NCI-H774 (cell line): ENCODE measurements around the gene PFKM.

Source experiments
- DNase-seq: peaks from one replicate; lab custom pipeline; 2025; lab: John Stamatoyannopoulos, UW

The PFKM gene

GRCh38 chr12:48157018-48157888 lies 38.1 kb downstream of the PFKM start, which contains the start of gene ASB8:
Gene ASB8 (minus strand): TSS chr12:48157515. CDS start chr12:48153496, 4,019 bp downstream.
- peak; percentile 99 for DNase-seq

DNA sequence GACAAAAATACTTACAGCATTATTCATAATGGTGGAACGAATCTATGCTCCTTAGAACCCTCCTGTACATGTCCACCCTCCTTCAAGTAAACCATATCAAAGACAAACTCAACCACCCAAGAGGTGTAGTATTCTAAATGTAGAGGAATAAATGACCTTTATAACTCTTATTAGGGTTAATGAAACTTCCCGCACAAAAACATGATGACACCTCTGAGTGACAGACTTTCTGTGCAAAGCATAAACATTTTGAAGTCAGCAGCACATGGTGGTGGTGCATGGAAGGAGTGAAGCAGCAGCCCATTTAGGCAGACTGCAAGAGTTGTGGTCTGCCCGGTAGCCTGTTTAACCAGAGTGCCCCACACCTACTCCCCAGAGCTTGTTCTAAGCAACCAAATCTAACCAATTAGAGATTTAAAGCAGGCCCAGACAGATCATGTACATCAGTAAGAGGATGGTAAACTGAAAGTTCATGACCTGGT lies 38.8 kb downstream of the PFKM start:
- DNase-seq, result no peak

GRCh38 chr12:48160046-48160445 lies 40.9 kb downstream of the PFKM start:
- no peak for DNase-seq

DNA sequence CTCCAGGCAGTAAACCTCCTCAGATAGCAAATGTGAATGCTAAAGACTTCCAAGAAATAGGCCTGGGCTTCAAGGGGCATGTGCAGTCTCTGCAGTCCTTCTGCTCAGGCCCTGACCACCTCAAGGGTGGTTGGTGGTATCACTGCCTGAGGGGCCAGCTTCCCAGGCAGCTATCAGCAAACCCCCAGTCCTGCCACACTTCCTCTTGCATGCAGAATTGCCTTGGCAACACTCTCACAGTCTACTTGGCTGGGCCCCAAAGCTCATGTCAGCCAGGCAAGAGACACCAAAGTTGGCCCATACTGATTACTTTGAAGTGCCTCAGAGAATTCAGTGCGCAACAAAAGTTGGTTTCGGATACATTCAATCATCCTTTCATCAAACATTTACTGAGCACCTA lies 41.6 kb downstream of the PFKM start:
- no peak for DNase-seq

GRCh38 chr12:48163150-48163747 lies 44.1 kb downstream of the PFKM start:
- no peak for DNase-seq

DNA sequence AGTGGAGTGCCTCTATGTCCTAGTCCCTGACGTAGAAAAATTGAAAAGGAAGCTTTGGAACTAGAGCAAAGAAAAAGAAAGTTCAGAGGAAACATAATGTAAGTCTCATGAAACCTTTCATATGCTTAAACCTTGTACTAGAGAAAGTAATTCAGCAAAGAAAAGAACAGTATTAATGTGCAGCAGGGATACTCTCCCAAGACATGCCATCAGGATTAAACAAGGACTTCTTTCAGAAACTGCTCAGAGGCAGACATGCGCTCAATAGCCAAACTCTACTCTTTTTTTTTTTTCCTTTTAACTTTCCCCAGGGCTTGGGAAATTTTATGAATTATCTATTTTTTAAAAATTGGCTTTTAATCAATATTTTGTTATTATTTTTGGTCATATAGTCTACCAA lies 45.3 kb downstream of the PFKM start:
- DNase-seq, result no peak

- DNase-seq, result peak; percentile 51
These were observed 46.2 kb downstream of the PFKM start for GRCh38 chr12:48165089-48165981.

- no peak for DNase-seq
These were observed 49.8 kb downstream of the PFKM start for GRCh38 chr12:48169011-48169410.

DNA sequence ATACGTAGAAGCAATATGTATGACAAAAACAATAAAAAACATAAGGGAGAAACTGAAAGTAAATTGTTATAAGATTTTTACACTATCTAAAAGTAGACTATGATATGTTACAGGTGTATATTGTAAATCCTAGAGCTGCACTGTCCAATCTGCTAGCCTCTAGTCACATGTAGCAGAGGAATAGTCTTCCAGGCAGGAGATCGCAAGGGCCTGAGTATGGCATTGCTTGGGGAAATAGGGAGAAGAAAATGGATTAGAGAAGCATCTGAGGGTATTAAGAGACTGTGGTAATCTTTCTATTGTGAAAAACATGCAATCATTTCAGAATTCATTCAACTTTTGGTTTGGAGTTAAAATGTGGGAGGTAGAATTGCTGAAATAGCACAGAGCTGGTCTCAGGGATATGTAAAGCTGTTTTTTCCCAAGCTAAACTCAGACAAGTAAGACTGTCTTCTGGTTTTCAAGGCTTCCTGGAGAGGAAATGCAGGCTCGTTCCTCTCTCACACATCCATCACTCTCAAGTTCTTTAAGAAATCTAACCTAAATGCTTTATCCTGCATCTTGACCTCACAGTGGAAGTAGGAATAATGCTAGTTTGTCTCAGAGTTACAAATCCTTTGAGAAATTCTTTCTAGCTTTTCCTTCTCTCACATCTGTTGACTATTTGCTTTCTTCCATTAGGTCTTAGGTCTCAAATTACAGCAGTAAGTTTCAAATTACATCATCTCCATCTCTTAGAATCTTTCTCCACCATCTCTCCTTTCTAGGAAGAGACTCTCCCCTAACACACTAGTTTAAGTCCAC lies 56.7 kb downstream of the PFKM start:
- no peak for DNase-seq

GRCh38 chr12:48176417-48176751 lies 57.2 kb downstream of the PFKM start:
- DNase-seq, result no peak

DNA sequence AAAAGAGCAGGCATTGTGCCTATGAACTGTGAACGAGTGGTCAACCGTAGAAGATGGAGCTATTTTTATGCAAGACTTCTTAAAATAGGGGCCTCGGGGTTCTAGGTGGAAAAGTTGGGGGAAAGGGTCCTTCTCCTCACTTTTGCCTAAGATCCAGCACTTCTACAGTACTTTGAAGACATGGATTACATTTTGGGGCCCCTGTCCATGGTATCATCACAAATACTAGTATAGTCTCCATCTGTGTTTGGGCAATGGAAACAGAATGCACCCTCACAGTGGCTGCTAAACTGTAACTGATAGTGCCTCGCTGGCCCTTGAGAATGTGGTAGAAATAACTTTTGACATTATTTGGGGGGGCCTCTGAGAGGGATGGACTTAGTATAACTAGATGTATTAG lies 58.8 kb downstream of the PFKM start:
- no peak for DNase-seq

GRCh38 chr12:48179466-48179865 lies 60.3 kb downstream of the PFKM start:
- DNase-seq, result no peak

GRCh38 chr12:48180424-48180823 lies 61.3 kb downstream of the PFKM start:
- no peak for DNase-seq

- DNase-seq, result no peak
These were observed 61.8 kb downstream of the PFKM start for GRCh38 chr12:48180857-48181495.

DNA sequence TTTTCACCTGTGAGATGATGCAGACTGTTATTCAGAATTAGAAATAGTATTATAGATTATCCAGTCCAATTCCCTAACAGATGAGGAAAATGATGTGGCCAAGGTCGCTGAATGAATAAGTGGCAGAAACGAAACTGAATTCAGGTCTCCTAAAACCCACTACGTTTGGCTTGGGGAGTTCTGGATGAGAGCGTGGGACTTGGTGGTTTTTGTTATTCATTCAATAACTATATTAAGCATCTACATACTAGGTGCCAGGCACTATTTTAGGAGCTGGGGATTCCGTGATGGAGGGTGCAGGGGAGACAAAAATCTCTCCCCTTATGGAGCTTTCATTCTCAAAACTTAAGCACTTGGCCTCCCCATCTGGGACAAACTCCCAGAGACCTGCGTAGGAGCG lies 63.5 kb downstream of the PFKM start:
- DNase-seq, result no peak

DNA sequence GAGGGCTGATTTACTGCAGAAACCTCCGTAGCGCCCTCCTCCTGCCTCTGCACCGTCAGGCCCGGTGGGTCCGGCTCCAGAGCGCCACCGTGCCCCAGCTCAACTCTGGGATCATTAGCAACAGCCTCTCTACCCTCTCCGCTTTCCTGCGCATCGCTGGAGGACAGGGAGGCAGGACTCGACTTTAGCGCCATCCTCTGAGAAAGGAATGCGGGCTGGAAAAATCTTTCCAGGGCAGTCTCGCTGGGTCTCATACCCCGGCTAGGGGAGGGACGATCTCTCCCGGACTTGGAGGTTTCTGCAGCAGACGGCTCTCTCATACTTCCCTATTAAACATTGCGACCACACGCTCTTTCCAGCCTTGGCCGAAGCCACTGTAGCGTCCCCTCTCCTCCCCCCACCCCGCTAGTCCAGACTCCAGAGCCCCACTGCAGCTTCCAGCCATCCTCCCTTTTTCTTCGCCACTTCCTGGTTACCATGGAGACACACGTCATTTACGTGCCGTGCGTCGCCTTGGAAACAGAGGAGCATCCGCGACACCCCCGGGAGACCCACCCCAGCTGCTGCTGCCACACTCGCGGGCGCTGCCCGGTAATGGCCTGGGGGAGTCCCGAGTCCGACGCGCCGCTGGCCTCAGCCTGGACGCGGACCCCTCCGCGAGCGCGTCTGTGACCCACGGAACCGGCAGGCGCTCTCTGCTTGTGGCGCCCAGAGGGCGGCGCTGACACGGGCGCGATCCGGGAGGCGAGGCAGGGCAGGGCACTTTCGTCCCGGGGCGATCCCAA lies 64.1 kb downstream of the PFKM start, which contains the start of gene CCDC184:
Gene CCDC184 (plus strand): TSS at position 554 of the 785 bp plus-strand sequence. CDS start 479 bp downstream, outside the sequence.
- peak; percentile 66 for DNase-seq

DNA sequence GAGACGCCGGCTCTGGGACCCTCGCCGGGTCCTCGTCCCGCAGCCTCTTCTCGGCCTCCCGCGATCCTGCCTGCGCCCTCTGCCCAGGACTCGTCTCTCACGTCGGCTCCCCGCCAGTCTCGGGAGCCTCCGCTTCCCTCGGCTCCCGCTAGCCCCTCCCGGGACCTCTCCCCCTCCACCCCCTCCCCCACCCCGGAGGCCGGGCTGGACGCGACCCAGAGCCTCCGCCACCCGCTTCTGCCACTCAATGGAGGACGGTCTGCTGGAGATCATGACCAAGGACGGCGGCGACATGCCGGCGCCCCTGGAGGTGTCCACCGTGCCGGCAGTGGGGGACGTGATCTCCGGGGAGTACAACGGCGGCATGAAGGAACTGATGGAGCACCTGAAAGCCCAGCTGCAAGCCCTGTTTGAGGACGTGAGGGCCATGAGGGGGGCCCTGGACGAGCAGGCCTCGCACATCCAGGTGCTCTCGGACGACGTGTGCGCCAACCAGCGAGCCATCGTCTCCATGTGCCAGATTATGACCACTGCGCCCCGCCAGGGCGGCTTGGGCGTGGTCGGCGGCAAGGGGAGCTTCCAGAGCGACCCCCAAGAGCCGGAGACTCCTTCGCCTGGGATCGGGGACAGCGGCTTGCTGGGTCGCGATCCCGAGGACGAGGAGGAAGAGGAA lies 64.8 kb downstream of the PFKM start:
- DNase-seq, result no peak

- DNase-seq, result no peak
These were observed 65.4 kb downstream of the PFKM start for GRCh38 chr12:48184549-48184922.

- DNase-seq, result no peak
These were observed 66.2 kb downstream of the PFKM start for GRCh38 chr12:48185181-48185919.
